K562 (cell line): ENCODE data around the gene PDLIM5. TPM values are rescaled to one million over a fixed set of nuclear protein-coding genes. Genes with fewer than 3 reads are reported as not detected.

Source experiments
- AFF1 ChIP-seq, 2 experiments: fragments of 450-650 bp; IDR thresholded peaks; 2 replicates each; pipeline ENCODE4 v1.6.1; 2018; ENCODE audit warnings: mild to moderate bottlenecking in 2 of 2, low read depth in 1 of 2; ENCODE audit not compliant: partially characterized antibody in 2 of 2
- BRD4 ChIP-seq: fragments of 200-600 bp; sonication (generic); IDR thresholded peaks from 2 replicates; pipeline ENCODE4 v1.6.1; 2017; ENCODE audit warnings: inconsistent platforms
- E2F5 ChIP-seq: sonication (generic); formaldehyde crosslinking; IDR thresholded peaks from 2 replicates; pipeline ENCODE4 v1.8.0; 2022; ENCODE audit warnings: mild to moderate bottlenecking, missing genetic modification reagents
- EZH2 ChIP-seq: IDR thresholded peaks from 2 replicates; pipeline ENCODE4 v1.6.1; 2012; ENCODE audit warnings: low read depth, mild to moderate bottlenecking, inconsistent platforms, low read length, borderline replicate concordance
- HMG20A ChIP-seq: fragments of 450-650 bp; formaldehyde crosslinking; conservative IDR thresholded peaks from 2 replicates; pipeline ENCODE4 v1.4.0; 2020; ENCODE audit warnings: mild to moderate bottlenecking, mixed read lengths
- HMGN3 ChIP-seq: IDR thresholded peaks from 2 replicates; pipeline ENCODE4 v1.6.1; 2011; ENCODE audit warnings: borderline replicate concordance, low read depth, mild to moderate bottlenecking, mixed read lengths, low read length; ENCODE audit not compliant: insufficient read length; ENCODE audit errors: extremely low read depth
- IRF2 ChIP-seq: sonication (generic); formaldehyde crosslinking; IDR thresholded peaks from 2 replicates; pipeline ENCODE4 v1.8.1; 2022; ENCODE audit warnings: mild to moderate bottlenecking, missing genetic modification reagents
- KDM5B ChIP-seq: fragments of 200-600 bp; sonication (generic); IDR thresholded peaks from 2 replicates; pipeline ENCODE4 v1.6.1; 2012; ENCODE audit warnings: low read depth, mild to moderate bottlenecking, moderate library complexity, low read length, control low read depth, inconsistent platforms; ENCODE audit not compliant: insufficient replicate concordance
- MNT ChIP-seq, 2 experiments: fragments of 450-650 bp; conservative IDR thresholded peaks; 2 replicates each; pipeline ENCODE4 v1.6.1; 2017; ENCODE audit warnings: mild to moderate bottlenecking in 2 of 2, moderate library complexity in 2 of 2
- MXI1 ChIP-seq: IDR thresholded peaks from 2 replicates; pipeline ENCODE4 v1.6.1; 2011; ENCODE audit warnings: low read depth, mild to moderate bottlenecking, improper control_type of control experiment, low read length
- PREB ChIP-seq: sonication (generic); formaldehyde crosslinking; IDR thresholded peaks from 2 replicates; pipeline ENCODE4 v1.8.1; 2023; ENCODE audit warnings: mild to moderate bottlenecking, missing genetic modification reagents
- TARDBP ChIP-seq: fragments of 450-650 bp; IDR thresholded peaks from 2 replicates; pipeline ENCODE4 v1.6.1; 2016
- U2AF1 ChIP-seq: fragments of 200-400 bp; formaldehyde crosslinking; optimal IDR thresholded peaks from 2 replicates; pipeline ENCODE3; 2017; ENCODE audit warnings: mild to moderate bottlenecking, low read depth, low read length, moderate library complexity
- ZBTB5 ChIP-seq: fragments of 450-650 bp; IDR thresholded peaks from 2 replicates; pipeline ENCODE4 v1.6.1; 2017; ENCODE audit warnings: antibody characterized with exemption
- ZNF263 ChIP-seq: sonication (generic); formaldehyde crosslinking; IDR thresholded peaks from 2 replicates; pipeline ENCODE4 v1.8.0; 2022; ENCODE audit warnings: mild to moderate bottlenecking, missing genetic modification reagents, borderline replicate concordance
- ZNF717 ChIP-seq: fragments of 250-450 bp; sonication (Bioruptor Pico); IDR thresholded peaks from 2 replicates; pipeline ENCODE4 v1.5.0; 2021
- ZSCAN32 ChIP-seq: fragments of 450-650 bp; formaldehyde crosslinking; IDR thresholded peaks from 2 replicates; pipeline ENCODE4 v1.4.0; 2020; ENCODE audit warnings: mild to moderate bottlenecking, moderate library complexity
- polyA plus RNA-seq, 8 experiments: library from polyadenylated mRNA; depleted of rRNA in 4 of 8; stranded (reverse) in 5 of 8; unstranded in 3 of 8; fragments of >200 nt; fragmentation: Nextera tagmentation in 2 of 8; fragmentation: Illumina TruSeq in 1 of 8; extraction: Ambion mirVana in 2 of 8; extraction: Trizol in 1 of 8; gene quantifications; 2 replicates each; pipeline versions ENCODE4 v1.2.1 to v1.2.3, GENCODE V29; 2011 to 2014; ENCODE audit warnings: inconsistent platforms in 1 of 8, missing spikeins in 1 of 8
- total RNA-seq, 7 experiments: library from RNA; depleted of rRNA in 6 of 7; stranded (reverse); fragments of >200 nt in 6 of 7; fragmentation: Illumina TruSeq in 2 of 7; extraction: Trizol in 2 of 7; gene quantifications; 2 replicates each; pipeline versions ENCODE4 v1.2.1 to v1.2.3, GENCODE V29; 2011 to 2021; ENCODE audit warnings: low replicate concordance in 1 of 7

Gene PDLIM5
- total and polyA plus RNA-seq, 9 of the 15 experiments (the other 6 are each of a cell fraction or from before 2014, with no cell fraction given) = 36.9 to 127 (median 62.5) TPM

GRCh38 chr4:94534401-94535312, 82.9 kb downstream of the PDLIM5 start (continued):
- TF ChIP-seq ZNF263 (no peak; the same call in 1 of the 2 replicates), PREB (CRISPR knock-in tag) (no peak), BRD4 (no peak), ZNF717 (no peak), ZSCAN32 (no peak), MNT (conservative IDR thresholded peaks at IDR 0.05) (no peak; a peak in 1 of 4 replicates), EZH2 (no peak), HMGN3 (no peak), KDM5B (no peak), E2F5 (CRISPR knock-in tag) (no peak; the same call in 1 of the 2 replicates), MXI1 (no peak), HMG20A (CRISPR knock-in tag) (no peak), IRF2 (CRISPR knock-in tag) (no peak), AFF1 (IDR thresholded peaks at IDR 0.05; ENCODE audit: low read depth in 1 of 2, partially characterized antibody in 2 of 2) (peak; percentile 19 to 32), TARDBP (no peak), ZBTB5 (no peak), U2AF1 (no peak)
